IMR-90 (cell line): Measurements from ENCODE around the gene GAMT.

ENCODE experiments used
- CHD1 ChIP-seq: IDR thresholded peaks from 2 replicates; pipeline ENCODE4 v1.6.1; 2012; ENCODE audit warnings: low read depth, low read length, improper control_type of control experiment
- CTCF ChIP-seq: conservative IDR thresholded peaks from 2 replicates; pipeline ENCODE4 v1.5.1; 2012; ENCODE audit warnings: mild to moderate bottlenecking, low read depth, low read length, improper control_type of control experiment
- POLR2A ChIP-seq: IDR thresholded peaks from 2 replicates; pipeline ENCODE4 v1.6.1; 2012; ENCODE audit warnings: mild to moderate bottlenecking, low read depth, low read length
- RCOR1 ChIP-seq: IDR thresholded peaks from 2 replicates; pipeline ENCODE4 v1.6.1; 2012; ENCODE audit warnings: mild to moderate bottlenecking, low read length, improper control_type of control experiment; ENCODE audit not compliant: insufficient replicate concordance
- RFX5 ChIP-seq: IDR thresholded peaks from 2 replicates; pipeline ENCODE4 v1.8.0; 2012; ENCODE audit warnings: low read depth, mild to moderate bottlenecking, low read length, moderate library complexity
- SMC3 ChIP-seq: fragments of 150-350 bp; IDR thresholded peaks from 2 replicates; pipeline ENCODE4 v1.6.1; 2016; ENCODE audit warnings: low read depth, mild to moderate bottlenecking, antibody characterized with exemption, low read length, moderate library complexity
- USF2 ChIP-seq: fragments of 150-350 bp; IDR thresholded peaks from 2 replicates; pipeline ENCODE4 v1.6.1; 2017; ENCODE audit warnings: mild to moderate bottlenecking, antibody characterized with exemption, low read length, low read depth

GRCh38 chr19:1363599-1363998, 37.7 kb downstream of the GAMT start:
- no peak for TF ChIP-seq RCOR1
- no peak for TF ChIP-seq POLR2A
- no peak for TF ChIP-seq CTCF
- no peak for TF ChIP-seq CHD1
- TF ChIP-seq RFX5 = no peak
- TF ChIP-seq SMC3 = no peak
- TF ChIP-seq USF2 = no peak
